ENCODE data around the gene UNK.

DNA sequence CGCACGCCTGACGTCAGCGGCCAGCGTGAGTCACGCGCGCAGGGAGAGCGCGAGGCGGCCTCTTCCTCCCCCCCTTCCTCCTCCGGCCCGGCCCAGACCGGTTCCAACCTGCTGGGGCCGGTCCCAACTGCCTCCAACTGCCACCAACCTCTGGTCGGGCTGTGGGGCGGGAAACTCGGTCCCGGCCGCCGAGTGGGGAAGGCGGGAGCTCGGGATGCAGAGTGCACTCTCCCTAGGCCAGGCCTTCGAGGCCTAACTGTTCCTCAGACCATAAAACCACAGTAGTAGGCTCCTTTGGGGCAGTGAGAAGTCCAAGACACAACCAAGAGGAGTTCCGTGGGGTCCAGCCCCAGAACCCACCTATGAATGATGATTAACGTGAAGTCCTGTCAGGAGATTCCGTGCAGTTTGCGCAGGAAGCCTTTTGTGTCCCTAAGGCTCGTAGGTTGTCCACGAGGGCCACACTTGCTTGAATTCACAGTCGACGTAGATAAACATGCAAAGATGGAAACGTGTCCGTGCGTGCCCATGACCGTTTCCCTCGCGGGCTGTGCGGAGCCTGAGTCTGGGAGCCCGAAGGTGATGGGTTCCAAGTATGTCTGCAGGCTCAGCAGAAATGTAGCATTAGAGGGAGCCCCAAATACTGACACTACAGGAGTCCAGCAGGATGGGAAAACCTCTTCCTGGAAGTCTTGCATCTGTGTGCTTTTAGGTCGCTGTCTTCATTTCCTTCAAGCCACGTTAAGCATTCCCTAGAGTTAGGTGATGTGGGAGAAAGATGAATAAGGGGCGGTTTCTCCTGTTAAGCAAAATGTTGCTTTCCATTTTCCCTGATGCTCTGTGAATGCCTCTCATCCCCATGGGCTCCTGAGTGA is 647 bp downstream of the UNK start:
- TF ChIP-seq, protein P1, sequence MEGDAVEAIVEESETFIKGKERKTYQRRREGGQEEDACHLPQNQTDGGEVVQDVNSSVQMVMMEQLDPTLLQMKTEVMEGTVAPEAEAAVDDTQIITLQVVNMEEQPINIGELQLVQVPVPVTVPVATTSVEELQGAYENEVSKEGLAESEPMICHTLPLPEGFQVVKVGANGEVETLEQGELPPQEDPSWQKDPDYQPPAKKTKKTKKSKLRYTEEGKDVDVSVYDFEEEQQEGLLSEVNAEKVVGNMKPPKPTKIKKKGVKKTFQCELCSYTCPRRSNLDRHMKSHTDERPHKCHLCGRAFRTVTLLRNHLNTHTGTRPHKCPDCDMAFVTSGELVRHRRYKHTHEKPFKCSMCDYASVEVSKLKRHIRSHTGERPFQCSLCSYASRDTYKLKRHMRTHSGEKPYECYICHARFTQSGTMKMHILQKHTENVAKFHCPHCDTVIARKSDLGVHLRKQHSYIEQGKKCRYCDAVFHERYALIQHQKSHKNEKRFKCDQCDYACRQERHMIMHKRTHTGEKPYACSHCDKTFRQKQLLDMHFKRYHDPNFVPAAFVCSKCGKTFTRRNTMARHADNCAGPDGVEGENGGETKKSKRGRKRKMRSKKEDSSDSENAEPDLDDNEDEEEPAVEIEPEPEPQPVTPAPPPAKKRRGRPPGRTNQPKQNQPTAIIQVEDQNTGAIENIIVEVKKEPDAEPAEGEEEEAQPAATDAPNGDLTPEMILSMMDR (IDR thresholded peaks at IDR 0.05 in 8 of 11, conservative IDR thresholded peaks at IDR 0.05 in 3 of 11) = peak in 1 of 11 experiments; percentile 6
- TF ChIP-seq POLR2A (IDR thresholded peaks at IDR 0.05) (peak in 2 of 3 donors; percentile 11 to 62), POLR2AphosphoS5 (IDR thresholded peaks at IDR 0.05) (peak; percentile 93 to 97 (median 93))

All from spleen (tissue), 7 donors.